Activated CD8-positive, alpha-beta memory T cell treated with anti-CD3 and anti-CD28 coated beads, Interleukin-2, amount 10 ng/mL, durations not matched to agents 7 days and 5 days (primary cell): Measurements from ENCODE around the gene PRELID3B. TPM values are rescaled to one million over a fixed set of nuclear protein-coding genes. Genes with fewer than 3 reads are reported as not detected.
"Not testable (repeated sequence)": the region's sequence is repeated elsewhere in the genome, so short reads cannot be mapped to it uniquely, and the experiment has no call there.

ENCODE experiments used
- ATAC-seq: fragments of 150-1000 bp; cut with Tn5 transposase; one replicate; pipeline ENCODE4 v1.10.0; 2021; ENCODE audit warnings: moderate library complexity
- CTCF ChIA-PET: fragments of 350-600 bp; sonication (Branson Sonifier 250); formaldehyde crosslinking; loops from one replicate; lab custom pipeline; 2021; ENCODE audit warnings: antibody characterized with exemption; lab: Charles Lee
- DNase-seq: peaks from one replicate; pipeline ENCODE4 v3.0.0-alpha.2; 2020
- H3K27ac Mint-ChIP-seq: one replicate; pipeline ENCODE4 v1.8.0; 2021; ENCODE audit warnings: mild to moderate bottlenecking, mixed read lengths
- H3K27me3 Mint-ChIP-seq: one replicate; pipeline ENCODE4 v1.8.0; 2021; ENCODE audit warnings: mixed read lengths
- H3K36me3 Mint-ChIP-seq: one replicate; pipeline ENCODE4 v1.8.0; 2021; ENCODE audit warnings: mild to moderate bottlenecking, mixed read lengths
- H3K4me1 Mint-ChIP-seq: one replicate; pipeline ENCODE4 v1.8.0; 2021; ENCODE audit warnings: mixed read lengths
- H3K4me3 Mint-ChIP-seq: one replicate; pipeline ENCODE4 v1.8.0; 2021; ENCODE audit warnings: mild to moderate bottlenecking, moderate library complexity, mixed read lengths
- H3K9me3 Mint-ChIP-seq: one replicate; pipeline ENCODE4 v1.8.0; 2022; ENCODE audit warnings: low read depth, mixed read lengths
- total RNA-seq, 2 experiments: library from RNA; stranded (reverse); gene quantifications; one replicate each; pipeline ENCODE4 v1.2.3, GENCODE V29; 2021

Gene PRELID3B
- total RNA-seq, 2 experiments from 2014 or later = 80.4 to 104 TPM

DNA sequence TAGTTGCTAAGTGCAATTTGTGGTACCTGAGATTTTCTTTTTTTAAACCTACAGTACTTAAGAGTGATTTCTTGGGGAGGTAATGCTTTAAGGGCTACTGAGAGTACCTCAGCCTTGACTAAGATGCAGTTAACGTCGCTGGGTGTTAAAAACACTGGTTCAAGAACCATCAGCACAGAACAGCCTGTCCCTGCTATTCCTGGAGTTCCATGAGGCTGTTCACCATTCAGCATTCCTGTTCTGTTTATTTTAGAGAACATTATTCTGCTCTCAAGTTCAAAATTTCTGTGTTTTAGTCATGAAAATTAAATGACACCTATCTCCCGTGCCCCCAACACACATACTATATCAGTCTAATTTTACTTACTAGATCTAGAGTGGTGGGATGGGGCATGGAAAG is 1.7 kb upstream of the PRELID3B start:
- no peaks in the 10 kb centered on the region for H3K9me3 Mint-ChIP-seq
- peaks cover 16% of the 10 kb centered on the region for H3K36me3 Mint-ChIP-seq
- peaks cover 47% of the 10 kb centered on the region for H3K4me1 Mint-ChIP-seq
- no peak for DNase-seq
- no peak overlapping the region for H3K27ac Mint-ChIP-seq
- no peak for ATAC-seq
- no peaks in the 10 kb centered on the region for H3K27me3 Mint-ChIP-seq
- CTCF ChIA-PET = interaction anchor here (0.9 to 1.7 kb wide), 4 partner anchors 12 to 393 kb away, joined by 3 to 8 read pairs (median 4); partner anchors contain the start of genes ATP5F1E and STX16
- no peak overlapping the region for H3K4me3 Mint-ChIP-seq

GRCh38 chr20:59043698-59044097 is 1.1 kb upstream of the PRELID3B start:
- H3K4me1 Mint-ChIP-seq = peaks cover 52% of the 10 kb centered on the region
- H3K9me3 Mint-ChIP-seq = no peaks in the 10 kb centered on the region
- DNase-seq (no peak), ATAC-seq (no peak)
- H3K27me3 Mint-ChIP-seq = no peaks in the 10 kb centered on the region
- CTCF ChIA-PET = interaction anchor here (0.9 to 1.8 kb wide), 6 partner anchors 10 to 393 kb away, joined by 3 to 8 read pairs (median 4); partner anchors contain the start of genes ATP5F1E and STX16
- H3K36me3 Mint-ChIP-seq = peaks cover 16% of the 10 kb centered on the region
- H3K27ac Mint-ChIP-seq = peak overlapping the region; percentile 85
- H3K4me3 Mint-ChIP-seq = peak overlapping the region; percentile 71

DNA sequence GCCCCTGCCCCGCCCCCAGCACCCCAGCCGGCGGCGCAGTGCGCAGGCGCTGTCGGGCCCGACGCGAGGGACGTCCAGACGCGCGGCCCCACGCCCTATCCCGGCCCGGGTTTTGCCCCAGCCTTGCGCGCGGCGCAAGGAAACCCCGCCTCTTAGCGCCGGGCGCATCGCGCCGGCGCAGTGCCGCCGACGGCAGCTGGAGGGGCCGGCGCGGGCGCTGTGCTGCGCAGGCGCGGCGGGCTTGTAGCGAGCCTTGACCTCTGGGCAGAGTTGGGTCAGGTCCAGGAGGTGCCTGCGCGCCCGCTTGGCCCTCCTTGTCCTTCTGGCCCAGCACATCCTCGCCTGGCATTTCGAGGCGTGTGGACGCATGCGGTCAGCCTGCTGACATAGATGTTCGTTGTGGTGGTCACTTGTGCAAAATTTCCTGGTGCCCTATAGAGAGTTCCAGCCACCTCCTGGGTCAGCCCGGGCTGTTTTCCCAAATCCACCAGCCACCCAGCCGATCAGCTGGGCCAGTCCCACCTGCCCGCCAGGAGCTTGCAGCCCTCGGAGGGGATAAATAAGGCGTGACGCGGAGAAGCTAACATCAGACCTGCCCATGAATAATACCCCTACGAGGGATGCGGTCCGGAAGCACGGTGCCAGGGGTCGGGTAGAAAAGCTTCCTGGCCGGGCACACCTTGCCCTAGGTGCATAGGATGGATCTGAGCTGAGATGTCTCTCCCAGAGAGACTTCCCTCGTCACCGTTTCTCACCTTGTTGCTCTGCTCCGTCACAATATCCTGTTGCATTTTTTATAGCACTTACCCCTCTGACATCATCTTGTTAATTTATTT is 428 bp upstream of the PRELID3B start:
- Mint-ChIP-seq H3K27me3 (no peaks in the 10 kb centered on the region), H3K9me3 (no peaks in the 10 kb centered on the region), H3K36me3 (peaks cover 16% of the 10 kb centered on the region), H3K4me1 (peaks cover 48% of the 10 kb centered on the region), H3K27ac (peak overlapping the region; percentile 85), H3K4me3 (peak overlapping the region; percentile 92)
- DNase-seq (peak; percentile 95), ATAC-seq (peak; percentile 97)
- CTCF ChIA-PET = interaction anchor here (0.9 to 1.8 kb wide), 7 partner anchors 9 to 392 kb away, joined by 3 to 8 read pairs (median 5); partner anchors contain the start of genes ATP5F1E and STX16

- ATAC-seq, H3K9me3 Mint-ChIP-seq, DNase-seq, H3K27me3 Mint-ChIP-seq: not testable (repeated sequence)
- Mint-ChIP-seq H3K4me1 (peaks cover 60% of the 10 kb centered on the region), H3K4me3 (peak overlapping the region; percentile 92), H3K36me3 (peaks cover 29% of the 10 kb centered on the region), H3K27ac (peak overlapping the region; percentile 38)
- CTCF ChIA-PET = interaction anchor here (1.0 to 1.5 kb wide), 3 partner anchors 9 to 41 kb away, joined by 3 to 6 read pairs (median 5); partner anchors contain the start of gene ATP5F1E
These were observed 1.1 kb downstream of the PRELID3B start for GRCh38 chr20:59041487-59041886.

DNA sequence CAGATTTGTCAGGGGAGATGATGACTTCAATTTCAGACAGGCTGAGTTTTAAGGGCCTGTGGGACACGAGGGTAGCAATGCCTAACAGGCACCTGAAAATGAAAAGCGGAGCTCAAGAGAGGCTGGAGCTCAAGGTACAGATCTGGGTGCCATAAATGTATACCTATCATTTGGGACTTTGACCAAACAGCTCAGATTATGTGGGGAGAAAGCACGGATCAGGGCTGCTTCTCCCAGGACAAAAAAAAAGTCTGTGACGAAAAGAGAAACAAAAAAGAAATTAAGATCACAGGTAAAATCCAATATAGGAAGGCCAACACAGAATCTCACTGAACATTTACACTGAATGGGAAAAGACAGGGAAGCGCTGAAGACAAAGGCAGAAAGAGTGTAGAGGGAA is 1.9 kb downstream of the PRELID3B start:
- ATAC-seq (no peak), DNase-seq (no peak)
- H3K4me3 Mint-ChIP-seq = peak overlapping the region; percentile 92
- CTCF ChIA-PET = interaction anchor here (1.2 to 1.5 kb wide), 2 partner anchors 8 to 170 kb away, joined by 3 to 6 read pairs; partner anchors contain the start of gene ATP5F1E
- peaks cover 38% of the 10 kb centered on the region for H3K36me3 Mint-ChIP-seq
- H3K9me3 Mint-ChIP-seq = no peaks in the 10 kb centered on the region
- peak overlapping the region; percentile 38 for H3K27ac Mint-ChIP-seq
- H3K4me1 Mint-ChIP-seq = peaks cover 67% of the 10 kb centered on the region
- H3K27me3 Mint-ChIP-seq = no peaks in the 10 kb centered on the region

DNA sequence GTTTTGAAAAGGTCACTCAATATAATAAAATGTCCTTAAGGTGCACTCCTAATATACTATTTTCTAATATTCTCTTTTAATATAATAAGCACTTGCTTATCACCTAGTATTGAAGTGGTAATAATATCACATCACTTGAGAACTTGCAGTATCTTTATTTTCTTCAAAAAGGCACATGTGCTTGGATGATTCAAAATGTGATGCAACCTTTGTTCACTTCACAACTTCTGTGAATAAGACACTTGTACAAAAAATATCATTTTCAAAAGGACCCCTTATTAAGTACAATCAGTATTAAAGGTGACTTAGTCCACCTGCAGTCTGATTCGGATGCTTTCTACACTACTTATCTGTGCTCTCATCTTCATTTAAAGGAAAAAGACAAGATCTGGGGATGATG is 3.4 kb downstream of the PRELID3B start:
- Mint-ChIP-seq H3K4me3 (peak overlapping the region; percentile 4), H3K4me1 (peaks cover 73% of the 10 kb centered on the region), H3K27ac (peak overlapping the region; percentile 47), H3K9me3 (no peaks in the 10 kb centered on the region), H3K27me3 (no peaks in the 10 kb centered on the region), H3K36me3 (peaks cover 46% of the 10 kb centered on the region)
- no peak for DNase-seq
- CTCF ChIA-PET = no interaction called here
- no peak for ATAC-seq

GRCh38 chr20:59037386-59037785 is 5.2 kb downstream of the PRELID3B start:
- Mint-ChIP-seq H3K27me3 (no peaks in the 10 kb centered on the region), H3K4me3 (no peak overlapping the region), H3K27ac (peak overlapping the region; percentile 0), H3K9me3 (no peaks in the 10 kb centered on the region), H3K36me3 (peaks cover 55% of the 10 kb centered on the region), H3K4me1 (peaks cover 70% of the 10 kb centered on the region)
- no peak for DNase-seq
- no peak for ATAC-seq
- CTCF ChIA-PET = no interaction called here

DNA sequence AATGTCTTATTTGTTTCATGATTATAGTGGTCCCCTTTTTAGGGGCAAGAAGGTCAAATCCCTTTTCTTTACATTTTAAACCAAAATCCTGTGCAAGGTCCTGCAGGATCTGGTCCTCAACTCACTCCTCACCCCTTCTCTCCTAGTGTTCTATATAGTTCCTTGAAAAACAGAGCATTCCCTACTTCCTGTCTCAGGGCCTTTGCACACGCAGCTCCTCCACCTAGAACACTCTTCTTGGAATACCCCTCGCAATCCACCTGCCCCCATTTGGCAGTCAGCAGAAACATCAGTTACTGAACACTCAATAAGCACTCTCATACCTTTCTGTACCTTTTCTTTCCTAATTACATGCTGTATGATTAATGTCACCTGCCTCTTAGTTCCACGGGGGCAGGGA is 7.2 kb downstream of the PRELID3B start:
- ATAC-seq (no peak), DNase-seq (no peak)
- Mint-ChIP-seq H3K36me3 (peaks cover 51% of the 10 kb centered on the region), H3K4me1 (peaks cover 68% of the 10 kb centered on the region), H3K4me3 (no peak overlapping the region), H3K27ac (no peak overlapping the region), H3K27me3 (no peaks in the 10 kb centered on the region), H3K9me3 (no peaks in the 10 kb centered on the region)
- CTCF ChIA-PET = no interaction called here

DNA sequence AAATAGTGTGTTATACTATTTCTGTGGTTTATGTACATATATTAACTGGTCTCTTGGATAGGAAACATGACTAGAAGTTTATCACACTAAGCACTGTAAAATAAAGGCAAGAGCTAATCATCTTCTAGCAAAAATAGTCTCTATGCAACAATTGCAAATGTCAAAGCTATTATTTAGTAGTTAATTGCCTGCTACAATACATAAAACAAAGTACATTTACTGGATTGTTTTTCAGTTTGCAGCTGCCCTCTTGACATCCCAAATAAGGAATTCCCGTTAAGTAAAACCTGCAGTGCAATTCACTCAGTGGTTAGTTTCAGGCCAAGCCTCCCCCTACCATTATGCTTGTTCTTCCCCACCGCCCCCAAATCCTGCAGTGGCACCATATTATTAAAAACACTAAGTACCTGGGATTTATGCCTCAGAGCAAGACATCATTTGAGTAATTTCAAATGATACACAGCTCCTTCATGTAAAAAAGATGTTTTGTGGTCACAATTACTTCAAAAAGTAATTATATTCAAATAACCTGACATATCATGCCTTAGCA is 8.9 kb downstream of the PRELID3B start:
- no peaks in the 10 kb centered on the region for H3K9me3 Mint-ChIP-seq
- peaks cover 68% of the 10 kb centered on the region for H3K4me1 Mint-ChIP-seq
- H3K27ac Mint-ChIP-seq = peak overlapping the region; percentile 58
- peaks cover 59% of the 10 kb centered on the region for H3K36me3 Mint-ChIP-seq
- CTCF ChIA-PET = interaction anchor here (1.1 to 1.5 kb wide), 3 partner anchors 9 to 164 kb away, joined by 3 to 5 read pairs (median 4); partner anchors contain the start of gene PRELID3B
- H3K27me3 Mint-ChIP-seq = no peaks in the 10 kb centered on the region
- DNase-seq (no peak), ATAC-seq (no peak)
- H3K4me3 Mint-ChIP-seq = no peak overlapping the region

- CTCF ChIA-PET = interaction anchor here (1.0 to 1.5 kb wide), 6 partner anchors 8 to 382 kb away, joined by 3 to 6 read pairs (median 5); partner anchors contain the start of gene STX16
- peak overlapping the region; percentile 87 for H3K27ac Mint-ChIP-seq
- peaks cover 71% of the 10 kb centered on the region for H3K4me1 Mint-ChIP-seq
- no peaks in the 10 kb centered on the region for H3K27me3 Mint-ChIP-seq
- H3K36me3 Mint-ChIP-seq = peaks cover 63% of the 10 kb centered on the region
- peak overlapping the region; percentile 87 for H3K4me3 Mint-ChIP-seq
- DNase-seq (no peak), ATAC-seq (no peak)
- H3K9me3 Mint-ChIP-seq = no peaks in the 10 kb centered on the region
These were observed 9.5 kb downstream of the PRELID3B start for GRCh38 chr20:59033093-59033492.

DNA sequence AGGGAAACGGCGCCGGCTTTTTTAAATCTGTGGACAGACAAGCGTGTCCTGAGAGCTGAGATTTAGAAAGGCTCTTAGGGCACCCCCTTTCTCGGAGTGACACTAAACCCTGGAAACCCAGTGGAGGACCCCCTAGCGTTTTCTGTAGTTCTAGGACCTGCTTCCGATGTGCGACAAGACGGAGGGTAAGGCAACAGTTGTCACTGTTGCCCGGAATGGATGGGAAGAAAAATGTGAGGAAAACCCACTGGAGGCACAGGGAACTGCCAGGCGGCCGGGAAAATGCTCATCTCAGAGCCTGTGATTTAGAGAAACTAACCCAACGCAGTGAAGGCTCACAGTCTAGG is 9.9 kb downstream of the PRELID3B start:
- Mint-ChIP-seq H3K9me3 (no peaks in the 10 kb centered on the region), H3K27me3 (no peaks in the 10 kb centered on the region), H3K27ac (peak overlapping the region; percentile 87), H3K36me3 (peaks cover 63% of the 10 kb centered on the region), H3K4me3 (peak overlapping the region; percentile 87), H3K4me1 (peaks cover 71% of the 10 kb centered on the region)
- no peak for ATAC-seq
- CTCF ChIA-PET = interaction anchor here (1.0 to 1.6 kb wide), 11 partner anchors 8 to 382 kb away, joined by 3 to 8 read pairs (median 4); partner anchors contain the start of gene STX16
- no peak for DNase-seq

DNA sequence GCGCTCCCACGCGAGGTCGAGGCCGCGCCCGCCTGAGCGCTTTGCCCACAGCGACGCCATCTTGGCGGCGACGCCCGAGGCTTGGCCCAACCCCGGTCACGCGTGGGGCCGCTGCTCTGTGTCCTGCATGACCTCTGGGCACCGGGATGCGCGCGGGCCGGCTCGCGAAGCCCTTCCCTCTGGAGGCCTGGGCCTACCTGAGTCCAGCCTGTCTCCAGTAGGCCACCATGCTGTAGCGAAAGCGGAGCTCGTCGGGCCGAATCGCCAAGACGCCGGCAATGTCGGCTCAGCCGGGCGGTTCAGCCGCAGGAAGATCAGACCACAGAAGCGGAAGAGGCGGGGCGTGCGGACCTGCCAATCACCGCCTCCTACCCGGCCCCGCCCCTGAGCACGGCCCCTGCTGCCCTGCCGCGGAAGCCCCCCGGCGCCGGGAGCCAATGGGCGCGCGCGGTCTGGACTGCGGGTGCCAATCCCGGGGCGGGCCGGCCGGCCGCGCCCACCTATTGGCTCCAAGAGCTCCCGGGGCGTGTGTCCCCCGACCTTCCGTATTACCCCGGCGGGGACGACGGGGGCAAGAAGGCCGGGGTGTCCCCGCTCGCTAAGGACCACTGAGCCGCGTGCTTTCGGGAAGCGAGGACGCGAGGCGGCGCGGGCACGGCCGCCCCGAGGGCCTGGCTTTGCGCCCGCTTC is 10.4 kb downstream of the PRELID3B start, which contains the start of gene ATP5F1E:
TSS of gene ATP5F1E (minus strand) at position 313 of the 690 bp plus-strand sequence. CDS start at position 229, 84 bp downstream.
- peaks cover 62% of the 10 kb centered on the region for H3K36me3 Mint-ChIP-seq
- no peaks in the 10 kb centered on the region for H3K9me3 Mint-ChIP-seq
- DNase-seq (peak; percentile 97), ATAC-seq (peak; percentile 98)
- peak within 1 kb of the TSS; percentile 90 for H3K4me3 Mint-ChIP-seq
- no peaks in the 10 kb centered on the region for H3K27me3 Mint-ChIP-seq
- CTCF ChIA-PET = interaction anchor here (0.8 to 1.6 kb wide), 15 partner anchors 9 to 381 kb away, joined by 3 to 8 read pairs (median 3); partner anchors contain the start of genes GNAS and STX16
- peak within 1 kb of the TSS; percentile 95 for H3K27ac Mint-ChIP-seq
- H3K4me1 Mint-ChIP-seq = peaks cover 71% of the 10 kb centered on the region
